A549 (cell line): ENCODE results near the gene KCNH6. TPM values are rescaled to one million over a fixed set of nuclear protein-coding genes. Genes with fewer than 3 reads are reported as not detected.

Experiments used
- ATAC-seq, 2 experiments: fragments of 200-7000 bp in 1 of 2; fragments of >200 bp in 1 of 2; cut with Nextera tagmentation in 1 of 2; cut with Tn5 transposase in 1 of 2; 3 replicates each; pipeline versions ENCODE4 v1.8.0 to v1.9.1; 2018 to 2020; ENCODE audit warnings: mild to moderate bottlenecking in 1 of 2, moderate library complexity in 1 of 2
- CTCF ChIA-PET: fragments of 300-600 bp; sonication (Branson Sonifier 250); formaldehyde crosslinking; extraction: SDS; loops from one replicate; lab custom pipeline; 2021; ENCODE audit warnings: antibody characterized with exemption, inconsistent platforms; lab: Yijun Ruan, JAX
- POLR2A ChIA-PET: fragments of 350-600 bp; formaldehyde crosslinking; extraction: SDS; loops from one replicate; lab custom pipeline; 2021; ENCODE audit warnings: antibody characterized with exemption, inconsistent platforms; lab: Yijun Ruan, JAX
- DNase-seq, 2 experiments: peaks; one replicate each; pipeline versions ENCODE4 v3.0.0 to v3.0.0-alpha.2; 2011 to 2016; ENCODE audit warnings: low read depth in 1 of 2, low spot score in 1 of 2
- FAIRE-seq: peaks from 2 replicates; lab custom pipeline; 2011; peaks lifted over from hg19 to GRCh38; lab: Jason Lieb, UNC
- H3K27ac ChIP-seq, 2 experiments: fragments of >200 bp; sonication (Bioruptor Twin); formaldehyde crosslinking; 3 replicates each; pipeline ENCODE4 v1.5.1; 2016 to 2017
- H3K4me1 ChIP-seq: fragments of >200 bp; sonication (Bioruptor Twin); formaldehyde crosslinking; 3 replicates; pipeline ENCODE4 v1.6.1; 2016
- H3K4me2 ChIP-seq: fragments of >200 bp; sonication (Bioruptor Twin); formaldehyde crosslinking; 3 replicates; pipeline ENCODE4 v1.6.1; 2016
- H3K4me3 ChIP-seq: fragments of >200 bp; sonication (Bioruptor Twin); formaldehyde crosslinking; 3 replicates; pipeline ENCODE4 v1.5.1; 2016
- H3K9me3 ChIP-seq: fragments of >200 bp; sonication (Bioruptor Twin); formaldehyde crosslinking; 3 replicates; pipeline ENCODE4 v1.6.1; 2016
- BCL3 ChIP-seq: fragments of >200 bp; sonication (Bioruptor Twin); formaldehyde crosslinking; IDR thresholded peaks from 3 replicates; pipeline ENCODE4 v1.6.1; 2016
- CEBPB ChIP-seq, 2 experiments: fragments of >200 bp in 1 of 2; sonication (Bioruptor Twin) in 1 of 2; formaldehyde crosslinking in 1 of 2; IDR thresholded peaks; 2 replicates each; pipeline ENCODE4 v1.6.1; 2012 to 2016
- EHF ChIP-seq: fragments of 250-450 bp; sonication (Bioruptor Pico); IDR thresholded peaks from 2 replicates; pipeline ENCODE4 v1.5.0; 2020; ENCODE audit warnings: mild to moderate bottlenecking
- FOSB ChIP-seq: fragments of 250-450 bp; sonication (Bioruptor Pico); IDR thresholded peaks from 2 replicates; pipeline ENCODE4 v1.5.0; 2020; ENCODE audit warnings: mild to moderate bottlenecking, moderate library complexity
- FOSL2 ChIP-seq, 2 experiments: fragments of 450-650 bp in 1 of 2; fragments of >200 bp in 1 of 2; sonication (Bioruptor Twin) in 1 of 2; formaldehyde crosslinking; IDR thresholded peaks; 2 replicates each; pipeline versions ENCODE4 v1.5.0 to v1.6.1; 2016 to 2020; ENCODE audit warnings: mild to moderate bottlenecking in 1 of 2, moderate library complexity in 1 of 2
- GATA3 ChIP-seq: IDR thresholded peaks from 2 replicates; pipeline ENCODE4 v1.6.1; 2012; ENCODE audit warnings: borderline replicate concordance
- HEYL ChIP-seq: fragments of 250-450 bp; sonication (Bioruptor Pico); IDR thresholded peaks from 2 replicates; pipeline ENCODE4 v1.8.0; 2021; ENCODE audit warnings: mild to moderate bottlenecking, moderate library complexity
- HMGXB4 ChIP-seq: fragments of 250-450 bp; sonication (Bioruptor Pico); IDR thresholded peaks from 2 replicates; pipeline ENCODE4 v1.5.0; 2021; ENCODE audit warnings: mild to moderate bottlenecking, moderate library complexity, borderline replicate concordance
- HOXB13 ChIP-seq: fragments of 250-450 bp; sonication (Bioruptor Pico); IDR thresholded peaks from 2 replicates; pipeline ENCODE4 v1.5.0; 2020; ENCODE audit warnings: low read depth, mild to moderate bottlenecking, moderate library complexity
- MAZ ChIP-seq: fragments of 150-350 bp; IDR thresholded peaks from 2 replicates; pipeline ENCODE4 v1.6.1; 2014; ENCODE audit warnings: antibody characterized with exemption, low read depth, low read length, borderline replicate concordance
- MYC ChIP-seq: IDR thresholded peaks from 2 replicates; pipeline ENCODE4 v1.6.1; 2012; ENCODE audit warnings: mild to moderate bottlenecking, inconsistent platforms, low read length, improper control_type of control experiment, borderline replicate concordance
- PHF8 ChIP-seq: fragments of 200-600 bp; sonication (generic); IDR thresholded peaks from 2 replicates; pipeline ENCODE4 v1.6.1; 2016; ENCODE audit warnings: low read depth, mild to moderate bottlenecking, antibody characterized with exemption, moderate library complexity, borderline replicate concordance
- POLR2AphosphoS2 ChIP-seq: conservative IDR thresholded peaks from 2 replicates; pipeline ENCODE4 v1.6.1; 2012; ENCODE audit warnings: low read length, improper control_type of control experiment, inconsistent platforms
- RNF2 ChIP-seq: fragments of 200-600 bp; sonication (generic); IDR thresholded peaks from 2 replicates; pipeline ENCODE4 v1.6.1; 2016; ENCODE audit warnings: low read depth, mild to moderate bottlenecking, antibody characterized with exemption, moderate library complexity, borderline replicate concordance
- SMC3 ChIP-seq: fragments of >200 bp; sonication (Bioruptor Twin); formaldehyde crosslinking; IDR thresholded peaks from 3 replicates; pipeline ENCODE4 v1.6.1; 2018; ENCODE audit warnings: inconsistent platforms
- ZC3H11A ChIP-seq: fragments of 450-650 bp; IDR thresholded peaks from 2 replicates; pipeline ENCODE4 v1.6.1; 2014; ENCODE audit warnings: antibody characterized with exemption, mild to moderate bottlenecking
- ZFP36 ChIP-seq: fragments of 450-650 bp; IDR thresholded peaks from 2 replicates; pipeline ENCODE4 v1.6.1; 2014; ENCODE audit warnings: borderline replicate concordance; ENCODE audit not compliant: partially characterized antibody
- whole genome bisulfite sequencing: methylation state at CpG from one replicate; pipeline ENCODE4 v1.1.6; 2017; ENCODE audit errors: missing lambda C conversion rate; 5-methylcytosine and 5-hydroxymethylcytosine counted together
- polyA plus RNA-seq, 4 experiments: library from polyadenylated mRNA; depleted of rRNA in 3 of 4; stranded (reverse); fragments of >200 nt; fragmentation: RNase III in 1 of 4; extraction: RNeasy Plus Mini Kit Qiagen cat#74134 plus additional on column Dnase treatment in 1 of 4; gene quantifications; 2 replicates in 3 of 4; 3 replicates in 1 of 4; pipeline ENCODE4 v1.2.3, GENCODE V29; 2011 to 2017
- TF ChIP-seq, protein P1 (sequence below): fragments of >200 bp; sonication (Bioruptor Twin); formaldehyde crosslinking; IDR thresholded peaks from 2 replicates; pipeline ENCODE4 v1.6.1; 2016

Gene KCNH6
- polyA plus RNA-seq, 2 of the 4 experiments (the other 2 are of a cell fraction), result not detected

DNA sequence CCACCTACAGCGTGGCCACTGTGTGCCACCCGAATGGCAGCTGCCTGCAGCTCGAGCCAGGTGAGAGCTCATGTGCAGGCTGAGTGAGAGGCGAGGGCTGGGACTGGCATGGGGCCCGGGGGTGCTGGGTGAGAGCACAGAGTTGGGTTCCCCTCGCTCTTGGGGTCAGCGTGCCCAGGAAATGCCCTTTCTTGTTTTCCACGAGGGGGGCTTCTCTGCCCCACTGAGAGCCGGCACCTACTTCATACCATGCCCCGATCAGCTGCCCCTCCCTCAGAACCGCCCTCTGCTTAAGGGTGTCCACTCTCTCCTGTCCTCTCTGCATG is 36.2 kb upstream of the KCNH6 start:
- no peak overlapping the region for H3K27ac ChIP-seq
- CTCF ChIA-PET, result interaction anchor here (1.0 to 5.2 kb wide), 11 partner anchors 9 to 126 kb away, joined by 3 to 35 read pairs (median 3); partner anchors contain the start of gene ACE
- no peak for FAIRE-seq

GRCh38 chr17:63488851-63489250 is 34.3 kb upstream of the KCNH6 start:
- TF ChIP-seq ZFP36, result no peak
- no peak for TF ChIP-seq FOSB (CRISPR knock-in tag)
- no peak for TF ChIP-seq ZC3H11A
- no peak for TF ChIP-seq FOSL2 (IDR thresholded peaks at IDR 0.05)
- TF ChIP-seq FOSL2 (CRISPR knock-in tag; IDR thresholded peaks at IDR 0.05), result no peak
- no peak for TF ChIP-seq HMGXB4 (CRISPR knock-in tag)
- WGBS, result 68% methylated on average over 4 of the region's 10 CpGs
- ChIA-PET CTCF (interaction anchor here (0.5 to 5.2 kb wide), 3 partner anchors 11 to 1224 kb away, joined by 3 to 35 read pairs (median 20); partner anchors contain the start of gene ACE), POLR2A (interaction anchor here (0.5 kb wide), 1 partner anchor 61 kb away, joined by 3 read pairs; no protein-coding TSS in a partner anchor)
- Histone ChIP-seq H3K9me3 (no peaks in the 10 kb centered on the region), H3K27ac (no peak overlapping the region), H3K4me3 (no peak overlapping the region), H3K4me1 (no peaks in the 10 kb centered on the region), H3K4me2 (no peak overlapping the region)
- FAIRE-seq (no peak), ATAC-seq (no peak), DNase-seq (no peak)

More for the DNA sequence above, 36.2 kb upstream of the KCNH6 start:
- Histone ChIP-seq H3K4me3 (no peak overlapping the region), H3K4me1 (no peaks in the 10 kb centered on the region), H3K4me2 (no peak overlapping the region), H3K9me3 (no peaks in the 10 kb centered on the region)
- WGBS, result 51% methylated on average over 11 of the region's 11 CpGs
- DNase-seq (no peak), ATAC-seq (no peak)
- POLR2A ChIA-PET, result interaction anchor here (1.1 kb wide), 1 partner anchor 68 kb away, joined by 3 read pairs; no protein-coding TSS in a partner anchor
- no peak for TF ChIP-seq HOXB13 (CRISPR knock-in tag)
- TF ChIP-seq EHF (CRISPR knock-in tag), result no peak
- TF ChIP-seq, protein P1, sequence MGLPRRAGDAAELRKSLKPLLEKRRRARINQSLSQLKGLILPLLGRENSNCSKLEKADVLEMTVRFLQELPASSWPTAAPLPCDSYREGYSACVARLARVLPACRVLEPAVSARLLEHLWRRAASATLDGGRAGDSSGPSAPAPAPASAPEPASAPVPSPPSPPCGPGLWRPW, result no peak
- no peak for TF ChIP-seq PHF8
- no peak for TF ChIP-seq POLR2AphosphoS2
- no peak for TF ChIP-seq RNF2
- TF ChIP-seq GATA3, result no peak
- TF ChIP-seq CEBPB (IDR thresholded peaks at IDR 0.05), result no peak
- TF ChIP-seq HMGXB4 (CRISPR knock-in tag), result no peak
- TF ChIP-seq MAZ, result no peak
- no peak for TF ChIP-seq SMC3
- no peak for TF ChIP-seq MYC
- no peak for TF ChIP-seq HEYL
- TF ChIP-seq BCL3, result no peak
